Ectodermal cell (in vitro differentiated cells): ENCODE measurements around the gene CNNM4.
A peak's percentile ranks its signal among the peaks of the same experiment; 100 is the strongest.

Experiments used
- H3K27ac ChIP-seq: 2 replicates; pipeline ENCODE4 v1.7.0; 2013; ENCODE audit warnings: mild to moderate bottlenecking, low read depth, low read length; ENCODE audit not compliant: insufficient read depth, poor library complexity, severe bottlenecking
- H3K27me3 ChIP-seq: 2 replicates; pipeline ENCODE4 v1.7.0; 2013; ENCODE audit warnings: mild to moderate bottlenecking, low read length; ENCODE audit not compliant: insufficient read depth, control insufficient read depth, poor library complexity, severe bottlenecking
- H3K36me3 ChIP-seq: one replicate; pipeline ENCODE4 v1.7.0; 2013; ENCODE audit warnings: low read length; ENCODE audit not compliant: control insufficient read depth, insufficient read depth
- H3K4me1 ChIP-seq: one replicate; pipeline ENCODE4 v1.7.0; 2013; ENCODE audit warnings: low read length; ENCODE audit not compliant: control insufficient read depth, insufficient read depth
- H3K4me3 ChIP-seq: 2 replicates; pipeline ENCODE4 v1.7.0; 2013; ENCODE audit warnings: low read depth, low read length, control low read depth; ENCODE audit not compliant: insufficient read depth
- H3K9me3 ChIP-seq: 2 replicates; pipeline ENCODE4 v1.7.0; 2013; ENCODE audit warnings: mild to moderate bottlenecking, low read length, moderate library complexity; ENCODE audit not compliant: control insufficient read depth
- WGBS, 2 experiments: methylation state at CpG; one replicate each; pipeline ENCODE4 v1.1.7; 2013; ENCODE audit warnings: missing lambda C conversion rate in 2 of 2; 5-methylcytosine and 5-hydroxymethylcytosine counted together

Gene CNNM4

DNA sequence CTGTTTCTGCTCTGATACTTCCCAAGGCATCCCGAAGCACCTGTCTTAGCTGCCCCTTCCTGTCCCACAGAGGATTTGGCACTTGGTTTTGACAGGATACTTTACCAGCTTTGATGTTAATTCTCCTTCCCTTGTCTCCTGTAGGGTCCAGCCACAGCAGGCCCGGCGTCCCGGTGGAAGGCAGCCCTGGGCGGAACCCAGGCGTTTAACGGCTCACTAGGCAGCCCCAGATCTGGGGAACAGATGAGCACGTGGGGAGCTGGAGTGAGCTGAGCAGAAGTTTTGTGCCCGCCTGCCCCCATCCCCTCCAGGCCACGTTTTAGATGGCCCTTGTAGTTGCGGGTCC is 71.7 kb downstream of the CNNM4 start:
- 52 to 55% methylated on average over 11 of the region's 11 CpGs for WGBS, 2 experiments
- Histone ChIP-seq H3K27me3 (no peaks in the 10 kb centered on the region), H3K36me3 (peaks cover 25% of the 10 kb centered on the region), H3K4me1 (peaks cover 20% of the 10 kb centered on the region), H3K4me3 (peak overlapping the region; percentile 6), H3K27ac (peak overlapping the region; percentile 86), H3K9me3 (no peaks in the 10 kb centered on the region)

GRCh38 chr2:96832754-96833507 is 72.2 kb downstream of the CNNM4 start:
- Histone ChIP-seq H3K36me3 (peaks cover 19% of the 10 kb centered on the region), H3K4me1 (peaks cover 20% of the 10 kb centered on the region), H3K27ac (peak overlapping the region; percentile 86), H3K27me3 (no peaks in the 10 kb centered on the region), H3K9me3 (no peaks in the 10 kb centered on the region), H3K4me3 (peak overlapping the region; percentile 5)
- 22 to 24% methylated on average over 17 to 18 of the region's 18 CpGs for WGBS, 2 experiments

DNA sequence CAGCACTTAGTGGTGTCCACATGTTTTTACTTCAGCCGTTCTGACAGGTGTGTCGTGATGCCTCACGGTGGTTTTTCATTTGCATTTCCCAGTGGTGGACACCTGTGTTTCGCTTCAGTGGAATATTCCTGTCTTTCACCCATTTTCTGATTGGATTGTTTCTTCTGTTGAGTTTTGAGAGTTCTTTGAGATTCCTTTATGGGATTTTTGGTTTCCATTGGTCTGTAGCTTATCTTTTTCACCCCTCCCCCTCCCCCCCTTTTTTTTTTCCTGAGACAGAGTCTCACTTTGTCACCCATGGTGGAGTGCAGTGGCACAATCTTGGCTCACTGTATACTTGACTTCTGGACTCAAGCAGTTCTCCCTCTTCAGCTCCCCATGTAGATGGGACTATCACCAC is 75.1 kb downstream of the CNNM4 start:
- H3K27ac ChIP-seq = no peak overlapping the region
- H3K9me3 ChIP-seq = no peaks in the 10 kb centered on the region
- WGBS, 2 experiments = 93 to 96% methylated on average over 4 of the region's 4 CpGs
- H3K4me1 ChIP-seq = peaks cover 20% of the 10 kb centered on the region
- H3K27me3 ChIP-seq = no peaks in the 10 kb centered on the region
- H3K36me3 ChIP-seq = peaks cover 9% of the 10 kb centered on the region
- no peak overlapping the region for H3K4me3 ChIP-seq

DNA sequence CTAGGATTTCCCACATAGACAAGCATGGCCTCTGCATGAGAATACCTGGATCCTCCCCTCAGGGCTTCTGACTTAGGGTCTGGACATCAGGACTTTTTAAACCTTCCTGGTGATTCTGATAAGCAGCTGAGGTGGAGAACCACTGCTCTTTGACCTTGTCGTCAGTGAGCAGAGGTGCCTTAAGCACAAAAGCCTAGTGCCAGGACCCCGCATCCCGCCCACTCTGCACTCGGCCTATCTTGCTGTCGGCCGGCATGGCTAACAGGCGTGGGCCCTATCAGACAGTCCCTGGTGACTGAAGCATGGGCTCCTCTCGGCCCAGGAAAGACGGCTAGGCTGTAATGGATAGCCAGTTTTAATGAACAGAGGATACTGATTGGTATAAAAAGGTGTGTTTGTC is 76.9 kb downstream of the CNNM4 start:
- Histone ChIP-seq H3K27ac (no peak overlapping the region), H3K4me3 (no peak overlapping the region), H3K4me1 (peaks cover 12% of the 10 kb centered on the region), H3K27me3 (no peaks in the 10 kb centered on the region), H3K36me3 (peaks cover 9% of the 10 kb centered on the region), H3K9me3 (no peaks in the 10 kb centered on the region)
- WGBS, 2 experiments = 94 to 95% methylated on average over 9 of the region's 9 CpGs

GRCh38 chr2:96838345-96839292 is 77.9 kb downstream of the CNNM4 start:
- Histone ChIP-seq H3K4me1 (peaks cover 1% of the 10 kb centered on the region), H3K9me3 (no peaks in the 10 kb centered on the region), H3K36me3 (peaks cover 9% of the 10 kb centered on the region), H3K27me3 (no peaks in the 10 kb centered on the region), H3K4me3 (no peak overlapping the region), H3K27ac (no peak overlapping the region)
- WGBS, 2 experiments = 94% methylated on average over 23 of the region's 23 CpGs

- H3K9me3 ChIP-seq = no peaks in the 10 kb centered on the region
- H3K36me3 ChIP-seq = peaks cover 9% of the 10 kb centered on the region
- WGBS, 2 experiments = 93 to 94% methylated on average over 42 of the region's 42 CpGs
Measured at GRCh38 chr2:96839293-96839874, 78.7 kb downstream of the CNNM4 start.

DNA sequence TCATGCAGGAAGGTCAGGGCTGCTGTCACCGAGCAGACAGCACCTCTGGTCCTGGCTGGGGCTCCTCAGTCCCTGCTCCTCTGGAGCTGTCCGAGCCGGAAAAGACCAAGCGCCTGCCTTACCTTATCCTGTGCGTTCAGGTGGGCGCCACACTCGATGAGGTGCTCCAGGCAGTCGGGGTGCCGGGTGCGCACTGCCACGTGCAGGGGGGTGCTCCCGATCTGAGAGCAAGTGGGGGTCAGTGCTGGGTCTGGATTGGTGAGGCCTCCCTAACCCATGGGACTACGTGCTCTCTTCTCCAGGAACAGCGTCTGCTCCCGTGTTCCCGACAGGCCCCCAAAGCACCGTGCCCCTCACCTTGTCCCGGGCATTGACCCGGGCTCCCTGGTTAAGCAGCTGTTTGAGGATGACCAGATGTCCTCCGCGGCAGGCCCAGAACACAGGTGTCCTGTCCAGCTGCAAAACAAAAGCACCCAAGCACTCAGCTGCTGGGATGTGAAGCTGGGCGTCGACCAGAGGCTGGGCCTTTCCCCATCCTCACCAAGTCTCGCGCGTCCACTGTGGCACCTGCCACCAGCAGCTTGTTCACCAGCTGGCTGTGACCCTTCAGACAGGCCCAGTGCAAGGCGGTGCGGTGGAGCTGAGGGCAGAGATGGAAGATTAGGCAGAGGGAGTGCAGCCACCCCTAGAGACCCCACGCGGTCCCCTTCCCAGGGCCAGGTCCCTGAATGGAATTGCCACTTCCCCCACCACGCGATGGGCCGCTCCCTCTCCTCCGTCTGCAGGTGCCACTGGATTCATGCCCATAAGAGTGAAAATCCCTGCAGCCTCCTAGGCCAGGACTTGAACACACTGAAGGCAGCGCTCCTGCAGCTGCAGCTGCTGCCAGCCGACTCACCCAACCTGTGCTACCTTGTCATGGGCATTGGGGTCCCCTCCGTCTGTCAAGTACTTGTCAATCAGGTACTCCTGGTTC is 79.5 kb downstream of the CNNM4 start:
- H3K27me3 ChIP-seq = no peaks in the 10 kb centered on the region
- no peak overlapping the region for H3K4me3 ChIP-seq
- 95% methylated on average over 37 of the region's 37 CpGs for WGBS, 2 experiments
- no peaks in the 10 kb centered on the region for H3K4me1 ChIP-seq
- H3K9me3 ChIP-seq = no peaks in the 10 kb centered on the region
- H3K36me3 ChIP-seq = peaks cover 2% of the 10 kb centered on the region
- H3K27ac ChIP-seq = no peak overlapping the region

More at GRCh38 chr2:96839293-96839874, 78.7 kb downstream of the CNNM4 start:
- H3K4me1 ChIP-seq = no peaks in the 10 kb centered on the region
- no peak overlapping the region for H3K4me3 ChIP-seq
- H3K27me3 ChIP-seq = no peaks in the 10 kb centered on the region
- H3K27ac ChIP-seq = no peak overlapping the region

DNA sequence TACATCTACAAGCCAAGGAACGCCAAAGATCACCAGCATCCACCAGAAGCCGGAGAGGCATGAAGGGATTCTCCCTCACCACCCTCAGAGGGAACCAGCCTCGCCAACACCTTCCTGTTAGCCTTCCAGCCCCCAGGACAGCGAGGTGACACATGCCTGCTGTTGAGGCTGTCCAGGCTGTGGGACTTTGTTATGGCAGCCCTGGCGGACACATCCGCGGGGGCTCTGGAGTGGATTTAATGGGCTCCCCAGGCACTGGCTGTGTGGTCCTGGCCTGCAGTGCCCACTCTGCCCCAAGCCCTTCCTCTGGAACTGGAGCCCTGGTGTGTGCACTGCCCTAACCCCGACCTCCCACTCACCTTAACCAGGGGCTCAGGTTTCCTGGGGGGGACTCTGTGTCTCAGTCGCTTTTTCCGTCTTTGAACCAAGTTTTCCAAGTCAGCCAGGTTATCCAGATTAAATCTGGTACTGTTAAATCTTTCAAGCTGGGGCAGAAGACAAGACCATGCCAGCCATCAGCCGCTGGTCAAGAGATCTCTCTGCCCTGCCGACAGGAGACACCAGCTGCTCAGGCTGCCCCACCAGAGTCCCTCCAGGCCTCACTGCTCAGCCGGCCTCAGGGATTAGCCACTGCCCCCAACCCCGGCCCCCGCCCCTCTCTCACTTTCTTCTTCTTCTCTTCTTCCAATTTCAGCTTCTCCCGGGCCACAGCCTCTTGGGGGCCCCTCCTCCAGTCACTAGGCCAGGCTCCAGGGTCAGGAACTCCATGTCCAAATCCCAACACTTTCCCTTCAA is 81.2 kb downstream of the CNNM4 start:
- no peaks in the 10 kb centered on the region for H3K36me3 ChIP-seq
- H3K27ac ChIP-seq = no peak overlapping the region
- no peaks in the 10 kb centered on the region for H3K4me1 ChIP-seq
- H3K4me3 ChIP-seq = no peak overlapping the region
- no peaks in the 10 kb centered on the region for H3K27me3 ChIP-seq
- no peaks in the 10 kb centered on the region for H3K9me3 ChIP-seq
- 84 to 86% methylated on average over 16 of the region's 16 CpGs for WGBS, 2 experiments

- Histone ChIP-seq H3K4me1 (no peaks in the 10 kb centered on the region), H3K36me3 (no peaks in the 10 kb centered on the region), H3K27ac (no peak overlapping the region), H3K4me3 (no peak overlapping the region), H3K9me3 (no peaks in the 10 kb centered on the region), H3K27me3 (no peaks in the 10 kb centered on the region)
- WGBS, 2 experiments = 92% methylated on average over 7 of the region's 7 CpGs
Measured at GRCh38 chr2:96842600-96842999, 81.9 kb downstream of the CNNM4 start.
